ENCODE data around the gene ITIH4.

GRCh38 chr3:52790741-52791140, 39.7 kb downstream of the ITIH4 start:
- TF ChIP-seq CTCF (IDR thresholded peaks at IDR 0.05; ENCODE audit: poor library complexity) (no peak), EZH2 (IDR thresholded peaks at IDR 0.05; ENCODE audit: borderline replicate concordance) (no peak)
